K562 (cell line): ENCODE results near the gene C1RL. TPM values are rescaled to one million over a fixed set of nuclear protein-coding genes. Genes with fewer than 3 reads are reported as not detected.

Experiments
- ATAC-seq: fragments of 200-7000 bp; cut with Tn5 transposase; 3 replicates; pipeline ENCODE4 v1.9.1; 2020; ENCODE audit warnings: moderate library complexity
- BruUV-seq: library from RNA; stranded (reverse); fragments of 400-500 nt; replicated peaks from 2 replicates; lab custom pipeline; 2021; lab: Mats Ljungman, UMichigan
- CTCF ChIA-PET: fragments of 300-600 bp; formaldehyde crosslinking; extraction: SDS; loops from one replicate; lab custom pipeline; 2021; ENCODE audit warnings: low intra/inter-chr PET ratio; lab: Yijun Ruan, JAX
- POLR2A ChIA-PET: fragments of 300-600, 350-650 bp; sonication (Branson Sonifier 250); formaldehyde crosslinking; extraction: SDS; loops from one replicate; lab custom pipeline; 2021; ENCODE audit warnings: antibody characterized with exemption, inconsistent platforms; lab: Yijun Ruan, JAX
- DNase-seq, 4 experiments: peaks; one replicate each; pipeline versions ENCODE4 v3.0.0 to v3.0.0-alpha.2; 2011 to 2018; ENCODE audit warnings: low spot score in 3 of 4, mixed read lengths in 3 of 4; ENCODE audit errors: extremely low read depth in 1 of 4
- FAIRE-seq: peaks from 2 replicates; lab custom pipeline; 2011; peaks lifted over from hg19 to GRCh38; lab: Jason Lieb, UNC
- H2AFZ ChIP-seq: 2 replicates; pipeline ENCODE4 v1.6.0; 2011; ENCODE audit warnings: low read depth, low read length, control low read depth, inconsistent platforms
- H3K27ac ChIP-seq: fragments of 200-600 bp; 3 replicates; pipeline ENCODE4 v1.8.0; 2011; ENCODE audit warnings: low read depth, mild to moderate bottlenecking, control low read depth, inconsistent platforms, low read length, moderate library complexity, mixed read lengths; ENCODE audit errors: extremely low read depth
- H3K27me3 ChIP-seq, 2 experiments: fragments of 300-600 bp in 1 of 2; 2 replicates in 1 of 2; 3 replicates in 1 of 2; pipeline versions ENCODE4 v1.6.0 to v1.8.0; 2011; ENCODE audit warnings: inconsistent platforms in 2 of 2, low read length in 2 of 2, mild to moderate bottlenecking in 1 of 2, mixed read lengths in 1 of 2, moderate library complexity in 1 of 2; ENCODE audit not compliant: control insufficient read depth in 2 of 2, insufficient read depth in 2 of 2
- H3K36me3 ChIP-seq: fragments of 300-600 bp; 3 replicates; pipeline ENCODE4 v1.8.0; 2011; ENCODE audit warnings: mild to moderate bottlenecking, low read length, inconsistent platforms; ENCODE audit not compliant: control insufficient read depth, insufficient read depth
- H3K4me1 ChIP-seq, 2 experiments: fragments of 200-600 bp in 1 of 2; replicated peaks in 1 of 2; 2 replicates in 1 of 2; 3 replicates in 1 of 2; pipeline versions ENCODE4 v1.5.1 to v1.8.0; 2011; ENCODE audit warnings: inconsistent platforms in 2 of 2, low read length in 2 of 2, mild to moderate bottlenecking in 1 of 2, mixed read lengths in 1 of 2, moderate library complexity in 1 of 2; ENCODE audit not compliant: control insufficient read depth in 2 of 2, insufficient read depth in 2 of 2
- H3K4me2 ChIP-seq: 2 replicates; pipeline ENCODE4 v1.6.1; 2011; ENCODE audit warnings: low read length, control low read depth, inconsistent platforms, mixed read lengths; ENCODE audit not compliant: insufficient read depth
- H3K4me3 ChIP-seq: fragments of 200-600 bp; sonication (generic), shearing (Covaris generic); 2 replicates; pipeline ENCODE4 v1.5.1; 2016; ENCODE audit warnings: control low read depth, inconsistent platforms
- H3K79me2 ChIP-seq: fragments of 200-600 bp; 3 replicates; pipeline ENCODE4 v1.8.0; 2011; ENCODE audit warnings: low read length, inconsistent platforms; ENCODE audit not compliant: control insufficient read depth, insufficient read depth
- H3K9ac ChIP-seq, 2 experiments: 2 replicates each; pipeline versions ENCODE4 v1.6.0 to v1.6.1; 2011; ENCODE audit warnings: low read depth in 2 of 2, low read length in 2 of 2, control low read depth in 1 of 2, inconsistent platforms in 1 of 2, mild to moderate bottlenecking in 1 of 2, mixed read lengths in 1 of 2; ENCODE audit not compliant: insufficient read depth in 1 of 2
- H3K9me1 ChIP-seq: one replicate; pipeline ENCODE4 v1.6.0; 2011; ENCODE audit warnings: inconsistent platforms, mild to moderate bottlenecking, low read length, moderate library complexity; ENCODE audit not compliant: control insufficient read depth, insufficient read depth
- H3K9me3 ChIP-seq: replicated peaks from 2 replicates; pipeline ENCODE4 v1.5.1; 2011; ENCODE audit warnings: low read depth, low read length, inconsistent platforms; ENCODE audit not compliant: control insufficient read depth, insufficient read depth
- H4K20me1 ChIP-seq: replicated peaks from 2 replicates; pipeline ENCODE4 v1.6.1; 2011; ENCODE audit warnings: low read length, inconsistent platforms, mixed read lengths; ENCODE audit not compliant: control insufficient read depth, insufficient read depth
- CREB3 ChIP-seq: fragments of 450-650 bp; conservative IDR thresholded peaks from 2 replicates; pipeline ENCODE4 v1.6.1; 2016; ENCODE audit warnings: missing genetic modification characterization, low read depth, mild to moderate bottlenecking, missing compliant biosample characterization, moderate library complexity
- E2F4 ChIP-seq: sonication (generic); formaldehyde crosslinking; IDR thresholded peaks from 2 replicates; pipeline ENCODE4 v1.8.0; 2022; ENCODE audit warnings: mild to moderate bottlenecking, low read depth, missing genetic modification reagents
- KDM2B ChIP-seq: fragments of 250-450 bp; sonication (Bioruptor Pico); IDR thresholded peaks from 2 replicates; pipeline ENCODE4 v1.8.0; 2021; ENCODE audit warnings: mild to moderate bottlenecking, moderate library complexity
- KLF10 ChIP-seq: fragments of 250-450 bp; sonication (Bioruptor Pico); IDR thresholded peaks from 2 replicates; pipeline ENCODE4 v1.6.1; 2021; ENCODE audit warnings: matching md5 sums
- L3MBTL2 ChIP-seq: fragments of 450-650 bp; IDR thresholded peaks from 2 replicates; pipeline ENCODE4 v1.6.1; 2016; ENCODE audit warnings: mild to moderate bottlenecking, moderate library complexity
- MEF2D ChIP-seq: conservative IDR thresholded peaks from 2 replicates; pipeline ENCODE4 v1.6.1; 2016; ENCODE audit warnings: low read depth, missing genetic modification characterization, missing compliant biosample characterization
- MITF ChIP-seq: IDR thresholded peaks from 2 replicates; pipeline ENCODE4 v1.6.1; 2014; ENCODE audit warnings: antibody characterized with exemption
- RCOR1 ChIP-seq, 2 experiments: IDR thresholded peaks; 2 replicates each; pipeline ENCODE4 v1.6.1; 2012; ENCODE audit warnings: low read depth in 2 of 2, low read length in 2 of 2, borderline replicate concordance in 1 of 2, improper control_type of control experiment in 1 of 2
- RNF2 ChIP-seq: sonication (generic); IDR thresholded peaks from 2 replicates; pipeline ENCODE4 v1.6.1; 2016
- ZNF764 ChIP-seq: fragments of 250-450 bp; sonication (Bioruptor Pico); IDR thresholded peaks from 2 replicates; pipeline ENCODE4 v1.4.0; 2020; ENCODE audit warnings: low read depth, mild to moderate bottlenecking, moderate library complexity
- WGBS: fragments of 100-300 bp; shearing (Covaris generic); methylation state at CpG from one replicate; pipeline ENCODE4 v1.1.6; 2016; ENCODE audit warnings: low coverage, mixed read lengths; ENCODE audit not compliant: insufficient coverage; ENCODE audit errors: missing lambda C conversion rate; 5-methylcytosine and 5-hydroxymethylcytosine counted together
- in situ Hi-C: fragments of 300-500 bp; cut with MboI; formaldehyde crosslinking; loops from 4 replicates; pipeline ENCODE4 v1.15.0; 2018; ENCODE audit warnings: inconsistent platforms, mixed read lengths
- intact Hi-C: fragments of 100-400 bp; cut with micrococcal nuclease; formaldehyde crosslinking; loops from 2 replicates; pipeline ENCODE4 v1.14.2; 2022
- polyA plus RNA-seq, 8 experiments: library from polyadenylated mRNA; depleted of rRNA in 4 of 8; stranded (reverse) in 5 of 8; unstranded in 3 of 8; fragments of >200 nt; fragmentation: Nextera tagmentation in 2 of 8; fragmentation: Illumina TruSeq in 1 of 8; extraction: Ambion mirVana in 2 of 8; extraction: Trizol in 1 of 8; gene quantifications; 2 replicates each; pipeline versions ENCODE4 v1.2.1 to v1.2.3, GENCODE V29; 2011 to 2014; ENCODE audit warnings: inconsistent platforms in 1 of 8, missing spikeins in 1 of 8
- total RNA-seq, 7 experiments: library from RNA; depleted of rRNA in 6 of 7; stranded (reverse); fragments of >200 nt in 6 of 7; fragmentation: Illumina TruSeq in 2 of 7; extraction: Trizol in 2 of 7; gene quantifications; 2 replicates each; pipeline versions ENCODE4 v1.2.1 to v1.2.3, GENCODE V29; 2011 to 2021; ENCODE audit warnings: low replicate concordance in 1 of 7
- TF ChIP-seq, protein P1 (sequence below): fragments of 450-650 bp; IDR thresholded peaks from 2 replicates; pipeline ENCODE4 v1.6.1; 2016; ENCODE audit warnings: mild to moderate bottlenecking
- TF ChIP-seq, protein P2 (sequence below): fragments of 450-650 bp; formaldehyde crosslinking; IDR thresholded peaks from 2 replicates; pipeline ENCODE4 v1.4.0; 2020; ENCODE audit warnings: mild to moderate bottlenecking, moderate library complexity
- TF ChIP-seq, protein P3 (sequence below): sonication (generic); formaldehyde crosslinking; IDR thresholded peaks from 2 replicates; pipeline ENCODE4 v1.8.0; 2022; ENCODE audit warnings: missing genetic modification reagents, mild to moderate bottlenecking, borderline replicate concordance

The C1RL gene
- total and polyA plus RNA-seq, 9 of the 15 experiments (the other 6 are each of a cell fraction or from before 2014, with no cell fraction given): 1.4 to 10.7 (median 8.0) TPM

DNA sequence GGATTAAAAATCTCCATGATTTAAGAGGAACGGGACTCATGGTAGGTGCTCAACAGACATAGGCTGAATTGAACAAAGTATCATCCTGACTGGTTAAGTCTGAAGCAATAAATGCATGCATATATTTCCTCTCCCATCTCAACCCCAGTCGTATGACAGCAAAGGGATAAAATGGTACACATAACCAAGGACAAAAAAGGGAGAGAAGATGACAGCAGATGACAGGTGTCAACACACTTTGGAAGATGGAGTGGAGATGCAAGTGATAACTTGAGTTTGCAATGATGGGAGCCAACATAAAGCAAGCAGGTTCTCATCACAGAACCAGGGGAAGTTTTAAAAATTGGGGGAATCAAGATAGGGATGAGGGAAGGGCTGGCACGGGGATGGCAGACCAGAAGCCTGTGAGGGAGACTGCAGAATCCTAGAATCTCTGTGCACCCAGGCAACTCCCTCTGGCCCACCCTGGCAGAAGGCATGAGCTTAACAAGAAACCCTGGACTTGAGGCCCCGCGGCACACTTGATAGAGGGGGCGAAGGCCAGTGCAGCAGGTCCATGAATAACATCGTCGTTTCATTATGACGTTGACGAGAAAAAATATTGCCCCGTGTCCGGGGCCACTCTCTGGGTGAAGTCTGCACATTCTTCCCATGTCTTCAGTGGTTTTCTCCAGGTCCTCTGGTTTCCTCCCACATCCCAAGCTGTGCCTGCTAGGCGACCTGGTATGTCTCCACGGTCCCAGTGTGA lies 5.0 kb downstream of the C1RL start:
- in situ Hi-C loops: no loop called here
- H3K27ac ChIP-seq: no peak overlapping the region
- TF ChIP-seq RNF2: no peak
- no peak for TF ChIP-seq KDM2B (CRISPR knock-in tag)
- TF ChIP-seq CREB3: no peak
- TF ChIP-seq, protein P1, sequence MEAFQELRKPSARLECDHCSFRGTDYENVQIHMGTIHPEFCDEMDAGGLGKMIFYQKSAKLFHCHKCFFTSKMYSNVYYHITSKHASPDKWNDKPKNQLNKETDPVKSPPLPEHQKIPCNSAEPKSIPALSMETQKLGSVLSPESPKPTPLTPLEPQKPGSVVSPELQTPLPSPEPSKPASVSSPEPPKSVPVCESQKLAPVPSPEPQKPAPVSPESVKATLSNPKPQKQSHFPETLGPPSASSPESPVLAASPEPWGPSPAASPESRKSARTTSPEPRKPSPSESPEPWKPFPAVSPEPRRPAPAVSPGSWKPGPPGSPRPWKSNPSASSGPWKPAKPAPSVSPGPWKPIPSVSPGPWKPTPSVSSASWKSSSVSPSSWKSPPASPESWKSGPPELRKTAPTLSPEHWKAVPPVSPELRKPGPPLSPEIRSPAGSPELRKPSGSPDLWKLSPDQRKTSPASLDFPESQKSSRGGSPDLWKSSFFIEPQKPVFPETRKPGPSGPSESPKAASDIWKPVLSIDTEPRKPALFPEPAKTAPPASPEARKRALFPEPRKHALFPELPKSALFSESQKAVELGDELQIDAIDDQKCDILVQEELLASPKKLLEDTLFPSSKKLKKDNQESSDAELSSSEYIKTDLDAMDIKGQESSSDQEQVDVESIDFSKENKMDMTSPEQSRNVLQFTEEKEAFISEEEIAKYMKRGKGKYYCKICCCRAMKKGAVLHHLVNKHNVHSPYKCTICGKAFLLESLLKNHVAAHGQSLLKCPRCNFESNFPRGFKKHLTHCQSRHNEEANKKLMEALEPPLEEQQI: no peak
- TF ChIP-seq RCOR1 (IDR thresholded peaks at IDR 0.05; ENCODE audit: borderline replicate concordance in 1 of 2, low read depth in 2 of 2, low read length in 2 of 2): no peak
- no peak for TF ChIP-seq MITF
- TF ChIP-seq MEF2D: no peak
- no peak for TF ChIP-seq ZNF764 (CRISPR knock-in tag)
- no peak for TF ChIP-seq E2F4 (CRISPR knock-in tag)
- TF ChIP-seq KLF10: no peak
- TF ChIP-seq, protein P2, sequence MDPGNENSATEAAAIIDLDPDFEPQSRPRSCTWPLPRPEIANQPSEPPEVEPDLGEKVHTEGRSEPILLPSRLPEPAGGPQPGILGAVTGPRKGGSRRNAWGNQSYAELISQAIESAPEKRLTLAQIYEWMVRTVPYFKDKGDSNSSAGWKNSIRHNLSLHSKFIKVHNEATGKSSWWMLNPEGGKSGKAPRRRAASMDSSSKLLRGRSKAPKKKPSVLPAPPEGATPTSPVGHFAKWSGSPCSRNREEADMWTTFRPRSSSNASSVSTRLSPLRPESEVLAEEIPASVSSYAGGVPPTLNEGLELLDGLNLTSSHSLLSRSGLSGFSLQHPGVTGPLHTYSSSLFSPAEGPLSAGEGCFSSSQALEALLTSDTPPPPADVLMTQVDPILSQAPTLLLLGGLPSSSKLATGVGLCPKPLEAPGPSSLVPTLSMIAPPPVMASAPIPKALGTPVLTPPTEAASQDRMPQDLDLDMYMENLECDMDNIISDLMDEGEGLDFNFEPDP (CRISPR knock-in tag): no peak
- TF ChIP-seq, protein P3, sequence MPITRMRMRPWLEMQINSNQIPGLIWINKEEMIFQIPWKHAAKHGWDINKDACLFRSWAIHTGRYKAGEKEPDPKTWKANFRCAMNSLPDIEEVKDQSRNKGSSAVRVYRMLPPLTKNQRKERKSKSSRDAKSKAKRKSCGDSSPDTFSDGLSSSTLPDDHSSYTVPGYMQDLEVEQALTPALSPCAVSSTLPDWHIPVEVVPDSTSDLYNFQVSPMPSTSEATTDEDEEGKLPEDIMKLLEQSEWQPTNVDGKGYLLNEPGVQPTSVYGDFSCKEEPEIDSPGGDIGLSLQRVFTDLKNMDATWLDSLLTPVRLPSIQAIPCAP (CRISPR knock-in tag): no peak
- no peak for TF ChIP-seq L3MBTL2

More for the DNA sequence above, 5.0 kb downstream of the C1RL start:
- Histone ChIP-seq H4K20me1 (no peaks in the 10 kb centered on the region), H3K79me2 (peaks cover 33% of the 10 kb centered on the region), H3K36me3 (peaks cover 35% of the 10 kb centered on the region; the same call in 2 of the 3 replicates), H3K9ac (no peak overlapping the region), H3K9me3 (peaks cover 3% of the 10 kb centered on the region), H3K27me3 (no peaks in the 10 kb centered on the region), H3K4me1 (peaks cover 0 to 13% of the 10 kb centered on the region in 2 experiments; a peak in 2 of 5 replicates), H3K4me3 (no peak overlapping the region), H2AFZ (no peak overlapping the region), H3K9me1 (no peaks in the 10 kb centered on the region), H3K4me2 (no peak overlapping the region)
- 82% methylated on average over 9 of the region's 14 CpGs for WGBS
- no peak for DNase-seq
- no TSS peak for BruUV-seq
- ChIA-PET POLR2A (interaction anchor here (1.2 kb wide), 1 partner anchor 138 kb away, joined by 3 read pairs; no protein-coding TSS in a partner anchor), CTCF (no interaction called here)
- intact Hi-C loops: no loop called here
- no peak for FAIRE-seq
- no peak for ATAC-seq
